Ovary (tissue), 3 donors: ENCODE results near the gene TMEM79.

Experiments
- CTCF ChIP-seq, 3 donors: fragments of 450-650 bp in 2 of 3; fragments of 200-600 bp in 1 of 3; IDR thresholded peaks; one replicate each; pipeline versions ENCODE4 v1.5.1 to v1.8.0; 2016 to 2022; ENCODE audit warnings: antibody characterized with exemption in 3 of 3, mild to moderate bottlenecking in 1 of 3
- EP300 ChIP-seq: sonication (generic); formaldehyde crosslinking; IDR thresholded peaks from one replicate; pipeline ENCODE4 v1.6.1; 2017; ENCODE audit warnings: antibody characterized with exemption
- POLR2A ChIP-seq: fragments of 450-650 bp; IDR thresholded peaks from one replicate; pipeline ENCODE4 v1.6.1; 2017; ENCODE audit warnings: antibody characterized with exemption, mild to moderate bottlenecking, moderate library complexity
- donor health status: DM: no; HTN: no; CAD: no.

- TF ChIP-seq EP300 (no peak), CTCF (IDR thresholded peaks at IDR 0.05) (no peak), POLR2A (no peak)
Observed at GRCh38 chr1:156337052-156337887, 53.1 kb downstream of the TMEM79 start.
